Measurements from ENCODE around the gene ARHGEF5.

DNA sequence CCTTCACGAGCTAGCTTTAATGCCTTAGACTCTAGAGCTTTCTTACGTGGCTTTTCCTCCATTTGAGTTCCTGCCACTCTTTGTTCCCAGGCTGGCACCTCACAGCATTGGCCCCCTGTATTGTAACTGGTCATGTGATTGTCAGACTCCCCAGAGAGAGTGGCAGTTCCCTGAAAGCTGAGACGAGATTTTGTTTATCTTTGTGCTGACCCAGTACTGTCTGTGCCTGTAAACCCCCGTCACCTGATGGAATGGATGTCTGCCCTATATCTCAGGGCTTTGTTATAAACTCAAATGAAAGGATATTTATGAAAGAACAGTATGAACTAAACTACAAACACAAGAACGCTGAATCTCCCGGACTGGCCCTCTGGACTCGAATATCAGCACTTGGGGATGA is 35.3 kb downstream of the ARHGEF5 start:
- TF ChIP-seq CTCF (IDR thresholded peaks at IDR 0.05) (no peak), MAX (IDR thresholded peaks at IDR 0.05; ENCODE audit: low read depth) (no peak), EZH2phosphoT487 (IDR thresholded peaks at IDR 0.05; ENCODE audit: borderline replicate concordance, low read depth) (no peak)
